ENCODE measurements around the gene HAPLN3.

- TF ChIP-seq CTCF (IDR thresholded peaks at IDR 0.05) = no peak
- no peak for TF ChIP-seq POLR2A (IDR thresholded peaks at IDR 0.05)
These were observed 3.4 kb upstream of the HAPLN3 start for GRCh38 chr15:88898736-88899135.
